Endothelial cell of umbilical vein (primary cell): ENCODE data around the gene HERPUD1. TPM values are rescaled to one million over a fixed set of nuclear protein-coding genes. Genes with fewer than 3 reads are reported as not detected.

Experiments
- BruUV-seq: library from RNA; stranded (reverse); fragments of 400-500 nt; replicated peaks from 2 replicates; lab custom pipeline; 2021; lab: Mats Ljungman, UMichigan
- CTCF ChIA-PET: fragments of 300-600, 350-600 bp; sonication (Branson Sonifier 250); formaldehyde crosslinking; loops from one replicate; lab custom pipeline; 2021; ENCODE audit warnings: antibody characterized with exemption, inconsistent platforms; lab: Charles Lee
- POLR2A ChIA-PET: fragments of 300-600, 350-600 bp; sonication (Branson Sonifier 250); formaldehyde crosslinking; loops from one replicate; lab custom pipeline; 2021; ENCODE audit warnings: antibody characterized with exemption, inconsistent platforms; lab: Charles Lee
- DNase-seq: peaks from one replicate; pipeline ENCODE4 v3.0.0-alpha.2; 2011; ENCODE audit warnings: low read depth, low spot score
- FAIRE-seq: peaks from 2 replicates; lab custom pipeline; 2011; peaks lifted over from hg19 to GRCh38; lab: Jason Lieb, UNC
- H2AFZ ChIP-seq: 2 replicates; pipeline ENCODE4 v1.6.0; 2012; ENCODE audit warnings: low read depth, low read length, control low read depth, inconsistent platforms
- H3K27ac ChIP-seq: 2 replicates; pipeline ENCODE4 v1.5.1; 2011; ENCODE audit warnings: low read depth, mild to moderate bottlenecking, control low read depth, low read length, moderate library complexity; ENCODE audit not compliant: insufficient read depth
- H3K27me3 ChIP-seq, 2 experiments: 2 replicates each; pipeline versions ENCODE4 v1.6.0 to v1.6.1; 2011; ENCODE audit warnings: low read length in 2 of 2, mixed read lengths in 1 of 2; ENCODE audit not compliant: control insufficient read depth in 2 of 2, insufficient read depth in 2 of 2
- H3K36me3 ChIP-seq, 2 experiments: 2 replicates in 1 of 2; 3 replicates in 1 of 2; pipeline ENCODE4 v1.5.1; 2011; ENCODE audit warnings: low read length in 2 of 2, mild to moderate bottlenecking in 1 of 2, moderate library complexity in 1 of 2; ENCODE audit not compliant: control insufficient read depth in 2 of 2, insufficient read depth in 2 of 2; ENCODE audit errors: extremely low read depth in 1 of 2
- H3K4me1 ChIP-seq: 3 replicates; pipeline ENCODE4 v1.5.1; 2011; ENCODE audit warnings: mild to moderate bottlenecking, low read length; ENCODE audit not compliant: control insufficient read depth, insufficient read depth; ENCODE audit errors: extremely low read depth
- H3K4me2 ChIP-seq: 2 replicates; pipeline ENCODE4 v1.6.1; 2011; ENCODE audit warnings: low read length, control low read depth, mixed read lengths; ENCODE audit not compliant: insufficient read depth
- H3K4me3 ChIP-seq, 3 experiments: fragments of 200-600 bp in 1 of 3; sonication (generic), shearing (Covaris generic) in 1 of 3; replicated peaks in 1 of 3; 2 replicates each; pipeline ENCODE4 v1.5.1; 2011 to 2016; ENCODE audit warnings: control low read depth in 3 of 3, low read length in 3 of 3, mild to moderate bottlenecking in 2 of 3, inconsistent platforms in 1 of 3, low read depth in 1 of 3, moderate library complexity in 1 of 3; ENCODE audit not compliant: insufficient read depth in 1 of 3
- H3K79me2 ChIP-seq: 2 replicates; pipeline ENCODE4 v1.6.0; 2012; ENCODE audit warnings: low read length, inconsistent platforms; ENCODE audit not compliant: control insufficient read depth, insufficient read depth
- H3K9ac ChIP-seq: replicated peaks from 2 replicates; pipeline ENCODE3; 2011; ENCODE audit warnings: low read length, control low read depth; ENCODE audit not compliant: insufficient read depth; ENCODE audit errors: extremely low read depth
- H3K9me1 ChIP-seq: replicated peaks from 3 replicates; pipeline ENCODE4 v1.6.0; 2011; ENCODE audit warnings: mild to moderate bottlenecking, low read length; ENCODE audit not compliant: control insufficient read depth, insufficient read depth; ENCODE audit errors: extremely low read depth
- H3K9me3 ChIP-seq: replicated peaks from 2 replicates; pipeline ENCODE4 v1.5.1; 2012; ENCODE audit warnings: low read length, inconsistent platforms; ENCODE audit not compliant: control insufficient read depth, insufficient read depth
- H4K20me1 ChIP-seq: replicated peaks from 2 replicates; pipeline ENCODE3; 2011; ENCODE audit warnings: mild to moderate bottlenecking, low read length; ENCODE audit not compliant: control insufficient read depth, insufficient read depth; ENCODE audit errors: extremely low read depth
- CTCF ChIP-seq, 2 donors: IDR thresholded peaks; 1 replicate in 1 of 2; 2 replicates in 1 of 2; pipeline ENCODE4 v1.5.1; 2011; ENCODE audit warnings: low read length in 2 of 2, mild to moderate bottlenecking in 2 of 2, moderate library complexity in 2 of 2, control low read depth in 1 of 2, inconsistent platforms in 1 of 2, low read depth in 1 of 2; ENCODE audit not compliant: insufficient read depth in 1 of 2; ENCODE audit errors: extremely low read depth in 1 of 2
- EZH2 ChIP-seq: IDR thresholded peaks from 2 replicates; pipeline ENCODE4 v1.6.1; 2012; ENCODE audit warnings: borderline replicate concordance, low read depth, mild to moderate bottlenecking, moderate library complexity, low read length, inconsistent platforms; ENCODE audit not compliant: severe bottlenecking
- FOS ChIP-seq: IDR thresholded peaks from 2 replicates; pipeline ENCODE4 v1.6.1; 2011; ENCODE audit warnings: mild to moderate bottlenecking, low read length, moderate library complexity, borderline replicate concordance; ENCODE audit not compliant: insufficient read depth
- GATA2 ChIP-seq: IDR thresholded peaks from 2 replicates; pipeline ENCODE4 v1.7.0; 2011; ENCODE audit warnings: low read depth, mild to moderate bottlenecking, moderate library complexity, mixed read lengths, low read length; ENCODE audit not compliant: insufficient read length, insufficient read depth
- JUN ChIP-seq: IDR thresholded peaks from 2 replicates; pipeline ENCODE4 v1.6.1; 2011; ENCODE audit warnings: borderline replicate concordance, low read depth; ENCODE audit not compliant: insufficient read length, insufficient read depth
- MAX ChIP-seq: IDR thresholded peaks from 2 replicates; pipeline ENCODE4 v1.6.1; 2011; ENCODE audit not compliant: insufficient read depth, insufficient read length
- POLR2A ChIP-seq: IDR thresholded peaks from 2 replicates; pipeline ENCODE4 v1.6.1; 2012; ENCODE audit warnings: low read depth, mild to moderate bottlenecking, control low read depth, low read length
- POLR2AphosphoS5 ChIP-seq: IDR thresholded peaks from 2 replicates; pipeline ENCODE4 v1.6.1; 2012; ENCODE audit warnings: low read depth, mild to moderate bottlenecking, control low read depth, low read length, moderate library complexity; ENCODE audit not compliant: insufficient read depth
- dilution Hi-C: fragments of 300-500 bp; cut with MboI; formaldehyde crosslinking; loops from one replicate; pipeline ENCODE4 v1.15.0; 2019; ENCODE audit warnings: low sequenced_read_pairs; ENCODE audit not compliant: extremely low pct_ligation_motif_present
- intact Hi-C: fragments of 100-400 bp; cut with micrococcal nuclease; formaldehyde crosslinking; loops from one replicate; pipeline ENCODE4 v1.10.0; 2022
- polyA plus RNA-seq, 4 experiments: library from polyadenylated mRNA; depleted of rRNA in 3 of 4; stranded (reverse) in 3 of 4; unstranded in 1 of 4; fragments of >200 nt; gene quantifications; 2 replicates each; pipeline versions ENCODE4 v1.2.1 to v1.2.3, GENCODE V29; 2011 to 2012; ENCODE audit warnings: missing spikeins in 1 of 4
- total RNA-seq: library from RNA; stranded (reverse); gene quantifications from 2 replicates; pipeline ENCODE4 v1.2.3, GENCODE V29; 2021

HERPUD1 gene
- total and polyA plus RNA-seq, 2 donors (not counting 3 experiments of a cell fraction or from before 2014, with no cell fraction given): 107 to 109 TPM

- H3K27me3 ChIP-seq: no peaks in the 10 kb centered on the region
- no TSS peak for BruUV-seq
- intact Hi-C loops (no loop called here), dilution Hi-C loops (no loop called here)
- no peaks in the 10 kb centered on the region for H3K79me2 ChIP-seq
- FAIRE-seq (no peak), DNase-seq (no peak)
- no peaks in the 10 kb centered on the region for H3K9me1 ChIP-seq
- H3K4me2 ChIP-seq: no peak overlapping the region
- TF ChIP-seq JUN: no peak
- TF ChIP-seq POLR2AphosphoS5: no peak
- TF ChIP-seq EZH2: no peak
- no peak for TF ChIP-seq POLR2A
- TF ChIP-seq FOS: no peak
- no peak for TF ChIP-seq GATA2
- no peak for TF ChIP-seq CTCF (IDR thresholded peaks at IDR 0.05; ENCODE audit: extremely low read depth in 1 of 2, insufficient read depth in 1 of 2, low read depth in 1 of 2, low read length in 2 of 2)
- TF ChIP-seq MAX: no peak
- CTCF ChIA-PET: interaction anchor here (0.6 to 9.3 kb wide), 20 partner anchors 8 to 334 kb away, joined by 3 to 140 read pairs (median 4); partner anchors contain the start of genes CPNE2 and NLRC5
- POLR2A ChIA-PET: no interaction called here
- H3K9me3 ChIP-seq: no peaks in the 10 kb centered on the region
- H4K20me1 ChIP-seq: no peaks in the 10 kb centered on the region
- H3K4me3 ChIP-seq: no peak overlapping the region
- H3K36me3 ChIP-seq: no peaks in the 10 kb centered on the region
- H3K4me1 ChIP-seq: peaks cover 18% of the 10 kb centered on the region
- no peak overlapping the region for H3K9ac ChIP-seq
- no peak overlapping the region for H3K27ac ChIP-seq
- peak overlapping the region; percentile 48 for H2AFZ ChIP-seq
Observed at GRCh38 chr16:56965149-56966092, 33.5 kb downstream of the HERPUD1 start.
